ENCODE measurements around the gene DOP1B.

- TF ChIP-seq CTCF (IDR thresholded peaks at IDR 0.05; ENCODE audit: insufficient read depth, low read length, poor library complexity, severe bottlenecking) (no peak), EZH2phosphoT487 (conservative IDR thresholded peaks at IDR 0.05; ENCODE audit: low read length) (no peak)
These were observed 21.7 kb downstream of the DOP1B start for GRCh38 chr21:36178349-36178748.

All from SU-DHL-6 (cell line).